ENCODE results near the gene CACNA1F. TPM values are rescaled to one million over a fixed set of nuclear protein-coding genes. Genes with fewer than 3 reads are reported as not detected.

The CACNA1F gene
- not detected in 2 replicates for total RNA-seq (2014; rRNA removed; shearing (Covaris generic); ENCODE audit: low replicate concordance)

- DNase-seq (ENCODE audit: low read depth): no peak
- in situ Hi-C loops (cut with HindIII; ENCODE audit: low pct_unique_long_range_greater_than_20kb, low sequenced_read_pairs): no loop called here
Observed at GRCh38 chrX:49233176-49233575, at the start of gene CACNA1F. TSS of gene CACNA1F (minus strand) at chrX:49233340. CDS start at chrX:49233309, 31 bp downstream.

GRCh38 chrX:49282647-49283011 lies 49.5 kb upstream of the CACNA1F start:
- in situ Hi-C loops (cut with HindIII; ENCODE audit: low pct_unique_long_range_greater_than_20kb, low sequenced_read_pairs): no loop called here
- no peak for DNase-seq (ENCODE audit: low read depth)

- in situ Hi-C loops (cut with HindIII; ENCODE audit: low pct_unique_long_range_greater_than_20kb, low sequenced_read_pairs): no loop called here
- DNase-seq (ENCODE audit: low read depth): no peak
Observed at GRCh38 chrX:49278081-49278480, 44.9 kb upstream of the CACNA1F start.

- in situ Hi-C loops (cut with HindIII; ENCODE audit: low pct_unique_long_range_greater_than_20kb, low sequenced_read_pairs): no loop called here
- DNase-seq (ENCODE audit: low read depth): no peak
Observed at GRCh38 chrX:49277535-49277830, 44.3 kb upstream of the CACNA1F start.

- no peak for DNase-seq (ENCODE audit: low read depth)
- in situ Hi-C loops (cut with HindIII; ENCODE audit: low pct_unique_long_range_greater_than_20kb, low sequenced_read_pairs): no loop called here
Observed at GRCh38 chrX:49276671-49277534, 43.8 kb upstream of the CACNA1F start.

GRCh38 chrX:49276207-49276606 lies 43.1 kb upstream of the CACNA1F start:
- in situ Hi-C loops (cut with HindIII; ENCODE audit: low pct_unique_long_range_greater_than_20kb, low sequenced_read_pairs): no loop called here
- DNase-seq (ENCODE audit: low read depth): no peak

GRCh38 chrX:49273181-49273727 lies 40.1 kb upstream of the CACNA1F start:
- in situ Hi-C loops (cut with HindIII; ENCODE audit: low pct_unique_long_range_greater_than_20kb, low sequenced_read_pairs): no loop called here
- no peak for DNase-seq (ENCODE audit: low read depth)

- in situ Hi-C loops (cut with HindIII; ENCODE audit: low pct_unique_long_range_greater_than_20kb, low sequenced_read_pairs): no loop called here
- no peak for DNase-seq (ENCODE audit: low read depth)
Observed at GRCh38 chrX:49272421-49272820, 39.3 kb upstream of the CACNA1F start.

- in situ Hi-C loops (cut with HindIII; ENCODE audit: low pct_unique_long_range_greater_than_20kb, low sequenced_read_pairs): no loop called here
- DNase-seq (ENCODE audit: low read depth): no peak
Observed at GRCh38 chrX:49271341-49271740, 38.2 kb upstream of the CACNA1F start.

GRCh38 chrX:49270249-49270921 lies 37.2 kb upstream of the CACNA1F start:
- in situ Hi-C loops (cut with HindIII; ENCODE audit: low pct_unique_long_range_greater_than_20kb, low sequenced_read_pairs): no loop called here
- DNase-seq (ENCODE audit: low read depth): no peak

- no peak for DNase-seq (ENCODE audit: low read depth)
- in situ Hi-C loops (cut with HindIII; ENCODE audit: low pct_unique_long_range_greater_than_20kb, low sequenced_read_pairs): no loop called here
Observed at GRCh38 chrX:49269767-49270248, 36.7 kb upstream of the CACNA1F start, which contains the start of gene PPP1R3F. TSS of gene PPP1R3F (plus strand) at chrX:49269793. CDS start at chrX:49269870, 77 bp downstream.

- peak; percentile 98 for DNase-seq (ENCODE audit: low read depth)
- in situ Hi-C loops (cut with HindIII; ENCODE audit: low pct_unique_long_range_greater_than_20kb, low sequenced_read_pairs): no loop called here
Observed at GRCh38 chrX:49269010-49269766, 36.0 kb upstream of the CACNA1F start.

- no peak for DNase-seq (ENCODE audit: low read depth)
- in situ Hi-C loops (cut with HindIII; ENCODE audit: low pct_unique_long_range_greater_than_20kb, low sequenced_read_pairs): no loop called here
Observed at GRCh38 chrX:49268702-49269009, 35.5 kb upstream of the CACNA1F start.

- no peak for DNase-seq (ENCODE audit: low read depth)
- in situ Hi-C loops (cut with HindIII; ENCODE audit: low pct_unique_long_range_greater_than_20kb, low sequenced_read_pairs): no loop called here
Observed at GRCh38 chrX:49266523-49267445, 33.6 kb upstream of the CACNA1F start.

- DNase-seq (ENCODE audit: low read depth): no peak
- in situ Hi-C loops (cut with HindIII; ENCODE audit: low pct_unique_long_range_greater_than_20kb, low sequenced_read_pairs): no loop called here
Observed at GRCh38 chrX:49264460-49264859, 31.3 kb upstream of the CACNA1F start, which contains the start of gene FOXP3. TSS of gene FOXP3 (minus strand) at chrX:49264710. CDS start at chrX:49258505, 6,205 bp downstream.

- DNase-seq (ENCODE audit: low read depth): no peak
- in situ Hi-C loops (cut with HindIII; ENCODE audit: low pct_unique_long_range_greater_than_20kb, low sequenced_read_pairs): no loop called here
Observed at GRCh38 chrX:49263631-49264030, 30.5 kb upstream of the CACNA1F start.

- in situ Hi-C loops (cut with HindIII; ENCODE audit: low pct_unique_long_range_greater_than_20kb, low sequenced_read_pairs): no loop called here
Observed at GRCh38 chrX:49262603-49263002, 29.5 kb upstream of the CACNA1F start.

More at GRCh38 chrX:49262603-49263002, 29.5 kb upstream of the CACNA1F start:
- DNase-seq (ENCODE audit: low read depth): no peak

All from Caki2 (cell line).